ENCODE measurements around the gene MBNL1. TPM values are rescaled to one million over a fixed set of nuclear protein-coding genes. Genes with fewer than 3 reads are reported as not detected.

MBNL1 gene, protein sequence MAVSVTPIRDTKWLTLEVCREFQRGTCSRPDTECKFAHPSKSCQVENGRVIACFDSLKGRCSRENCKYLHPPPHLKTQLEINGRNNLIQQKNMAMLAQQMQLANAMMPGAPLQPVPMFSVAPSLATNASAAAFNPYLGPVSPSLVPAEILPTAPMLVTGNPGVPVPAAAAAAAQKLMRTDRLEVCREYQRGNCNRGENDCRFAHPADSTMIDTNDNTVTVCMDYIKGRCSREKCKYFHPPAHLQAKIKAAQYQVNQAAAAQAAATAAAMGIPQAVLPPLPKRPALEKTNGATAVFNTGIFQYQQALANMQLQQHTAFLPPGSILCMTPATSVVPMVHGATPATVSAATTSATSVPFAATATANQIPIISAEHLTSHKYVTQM
- 100 to 1,000 TPM; 353 to 653 (median 495) TPM for total RNA-seq

DNA sequence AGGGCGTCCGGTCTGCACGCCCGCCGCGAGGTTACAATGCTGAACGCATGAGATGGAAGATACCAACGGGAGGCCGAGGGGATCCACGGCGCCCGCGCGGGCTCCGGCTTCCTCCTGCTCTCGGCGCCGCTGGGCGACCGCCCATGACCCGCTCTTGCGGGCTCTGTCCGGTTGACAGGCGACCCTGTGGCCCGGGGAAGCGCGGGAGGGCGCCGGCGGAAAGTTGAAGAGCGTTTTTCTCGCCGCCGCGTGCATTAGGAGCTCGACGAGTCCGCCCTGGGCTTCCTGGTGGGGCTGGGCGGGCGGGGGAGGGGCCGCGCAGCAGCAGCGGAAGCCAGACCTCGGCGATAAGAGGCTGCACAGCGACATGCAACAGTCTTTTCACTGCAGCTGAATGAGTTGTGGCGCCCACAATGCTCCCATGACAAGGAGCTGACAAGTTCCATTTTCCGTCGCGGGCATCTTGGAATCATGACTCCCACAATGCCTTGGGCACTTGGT is at the start of gene MBNL1:
Gene MBNL1 (plus strand): TSS at position 375 of the 501 bp plus-strand sequence. CDS start 31,265 bp downstream, outside the sequence.
- Histone ChIP-seq H3K9me3 (no peaks in the 10 kb centered on the region), H3K36me3 (no peaks in the 10 kb centered on the region), H3K27ac (peak within 1 kb of the TSS; percentile 99 to 100 (median 99)), H3K4me1 (peaks cover 4 to 57% (median 43%) of the 10 kb centered on the region in 4 donors), H3K27me3 (no peaks in the 10 kb centered on the region), H3K4me3 (peak within 1 kb of the TSS; percentile 79 to 93 (median 89))
- peak; percentile 64 to 82 for DNase-seq (ENCODE audit: low spot score in 2 of 2)
- TF ChIP-seq, protein P1, sequence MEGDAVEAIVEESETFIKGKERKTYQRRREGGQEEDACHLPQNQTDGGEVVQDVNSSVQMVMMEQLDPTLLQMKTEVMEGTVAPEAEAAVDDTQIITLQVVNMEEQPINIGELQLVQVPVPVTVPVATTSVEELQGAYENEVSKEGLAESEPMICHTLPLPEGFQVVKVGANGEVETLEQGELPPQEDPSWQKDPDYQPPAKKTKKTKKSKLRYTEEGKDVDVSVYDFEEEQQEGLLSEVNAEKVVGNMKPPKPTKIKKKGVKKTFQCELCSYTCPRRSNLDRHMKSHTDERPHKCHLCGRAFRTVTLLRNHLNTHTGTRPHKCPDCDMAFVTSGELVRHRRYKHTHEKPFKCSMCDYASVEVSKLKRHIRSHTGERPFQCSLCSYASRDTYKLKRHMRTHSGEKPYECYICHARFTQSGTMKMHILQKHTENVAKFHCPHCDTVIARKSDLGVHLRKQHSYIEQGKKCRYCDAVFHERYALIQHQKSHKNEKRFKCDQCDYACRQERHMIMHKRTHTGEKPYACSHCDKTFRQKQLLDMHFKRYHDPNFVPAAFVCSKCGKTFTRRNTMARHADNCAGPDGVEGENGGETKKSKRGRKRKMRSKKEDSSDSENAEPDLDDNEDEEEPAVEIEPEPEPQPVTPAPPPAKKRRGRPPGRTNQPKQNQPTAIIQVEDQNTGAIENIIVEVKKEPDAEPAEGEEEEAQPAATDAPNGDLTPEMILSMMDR (IDR thresholded peaks at IDR 0.05) = no peak
- TF ChIP-seq POLR2A (IDR thresholded peaks at IDR 0.05) = peak; percentile 57 to 64
- TF ChIP-seq EP300 (IDR thresholded peaks at IDR 0.05) = peak in 1 of 2 donors; percentile 92
- WGBS, 2 donors = 0 to 1% methylated on average over 10 to 22 of the region's 50 CpGs

DNA sequence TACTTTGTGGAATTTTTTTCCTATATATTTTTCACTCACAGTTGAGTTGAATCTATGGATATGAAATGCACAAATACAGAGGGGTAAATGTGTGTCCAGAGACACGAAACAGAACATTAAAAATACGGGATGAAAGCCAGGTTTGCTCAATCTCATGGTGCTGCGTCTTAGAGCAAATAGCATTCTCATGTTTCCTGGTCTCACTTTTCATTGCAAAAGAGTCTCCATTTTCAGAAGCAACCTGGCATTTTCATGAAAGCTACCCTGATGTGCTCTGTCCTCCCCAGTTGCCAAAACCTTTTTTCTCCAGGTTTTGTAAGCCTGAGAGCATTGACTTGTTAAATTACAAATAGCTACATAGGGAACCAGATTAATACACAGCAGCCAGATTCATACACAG is 49.5 kb upstream of the MBNL1 start:
- H3K36me3 ChIP-seq = no peaks in the 10 kb centered on the region
- 41 to 43% methylated on average over 3 of the region's 3 CpGs for WGBS, 2 donors
- TF ChIP-seq, protein P1 (IDR thresholded peaks at IDR 0.05) = no peak
- TF ChIP-seq POLR2A (IDR thresholded peaks at IDR 0.05) = no peak
- TF ChIP-seq EP300 (IDR thresholded peaks at IDR 0.05) = peak in 1 of 2 donors; percentile 17
- no peaks in the 10 kb centered on the region for H3K9me3 ChIP-seq
- H3K4me1 ChIP-seq = peaks cover 0 to 31% (median 12%) of the 10 kb centered on the region in 4 donors
- no peak overlapping the region for H3K4me3 ChIP-seq
- no peaks in the 10 kb centered on the region for H3K27me3 ChIP-seq
- no peak for DNase-seq (ENCODE audit: low spot score in 2 of 2)
- H3K27ac ChIP-seq = peak overlapping the region in 1 of 4 donors; percentile 25

DNA sequence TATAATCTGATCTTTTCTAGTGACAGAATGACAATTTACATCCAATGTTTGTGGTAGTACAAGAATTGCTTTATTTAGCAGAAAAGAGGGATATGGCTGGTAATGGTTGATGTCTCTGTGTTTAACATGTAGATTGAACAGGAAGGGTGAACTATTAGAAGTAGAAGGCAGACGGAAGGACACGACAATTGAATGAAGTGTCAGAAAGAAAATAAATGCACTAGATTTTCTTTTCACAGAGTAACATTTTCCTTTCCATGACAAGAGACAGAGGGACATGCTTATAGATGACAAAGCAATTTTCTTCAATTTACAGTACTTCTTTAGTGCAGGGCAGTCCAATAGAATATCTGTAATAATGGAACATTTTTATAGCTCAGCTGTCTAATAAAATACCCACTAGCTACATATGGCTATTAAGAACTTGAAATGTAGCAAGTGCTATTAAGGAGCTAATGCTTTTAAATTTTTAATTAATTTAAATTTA is 48.9 kb upstream of the MBNL1 start:
- Histone ChIP-seq H3K27ac (peak overlapping the region in 1 of 4 donors; percentile 25), H3K36me3 (no peaks in the 10 kb centered on the region), H3K4me1 (peaks cover 0 to 36% (median 12%) of the 10 kb centered on the region in 4 donors), H3K27me3 (no peaks in the 10 kb centered on the region), H3K9me3 (no peaks in the 10 kb centered on the region), H3K4me3 (no peak overlapping the region)
- DNase-seq (ENCODE audit: low spot score in 2 of 2) = no peak
- 50 to 53% methylated on average over 2 of the region's 2 CpGs for WGBS, 2 donors
- no peak for TF ChIP-seq POLR2A (IDR thresholded peaks at IDR 0.05)
- TF ChIP-seq, protein P1 (IDR thresholded peaks at IDR 0.05) = no peak
- no peak for TF ChIP-seq EP300 (IDR thresholded peaks at IDR 0.05)

DNA sequence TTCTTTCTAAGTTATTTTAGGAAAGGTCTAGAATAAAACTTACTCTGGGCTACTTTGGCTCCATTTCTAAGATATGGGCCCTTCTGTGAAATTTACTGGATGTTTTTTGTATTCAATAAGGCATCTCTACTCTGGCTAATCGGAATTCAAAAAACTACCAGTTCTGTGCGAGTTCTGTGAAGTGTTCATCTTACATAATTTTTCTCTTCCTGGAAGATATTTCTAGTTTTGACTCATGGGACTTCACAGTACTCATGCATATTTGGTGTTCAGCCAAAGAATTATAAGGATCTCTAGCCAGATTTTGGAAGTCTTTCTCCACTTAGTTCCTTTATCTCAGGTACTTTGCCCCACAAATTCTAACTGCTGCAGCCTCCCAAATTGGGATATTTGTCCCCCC is 46.4 kb upstream of the MBNL1 start:
- Histone ChIP-seq H3K9me3 (no peaks in the 10 kb centered on the region), H3K27ac (peak overlapping the region; percentile 18 to 79 (median 45)), H3K4me3 (no peak overlapping the region), H3K4me1 (peaks cover 0 to 48% (median 12%) of the 10 kb centered on the region in 4 donors), H3K36me3 (no peaks in the 10 kb centered on the region), H3K27me3 (no peaks in the 10 kb centered on the region)
- 19 to 20% methylated on average over 2 of the region's 2 CpGs for WGBS, 2 donors
- no peak for DNase-seq (ENCODE audit: low spot score in 2 of 2)
- no peak for TF ChIP-seq POLR2A (IDR thresholded peaks at IDR 0.05)
- peak; percentile 31 to 72 for TF ChIP-seq EP300 (IDR thresholded peaks at IDR 0.05)
- TF ChIP-seq, protein P1 (IDR thresholded peaks at IDR 0.05) = no peak

DNA sequence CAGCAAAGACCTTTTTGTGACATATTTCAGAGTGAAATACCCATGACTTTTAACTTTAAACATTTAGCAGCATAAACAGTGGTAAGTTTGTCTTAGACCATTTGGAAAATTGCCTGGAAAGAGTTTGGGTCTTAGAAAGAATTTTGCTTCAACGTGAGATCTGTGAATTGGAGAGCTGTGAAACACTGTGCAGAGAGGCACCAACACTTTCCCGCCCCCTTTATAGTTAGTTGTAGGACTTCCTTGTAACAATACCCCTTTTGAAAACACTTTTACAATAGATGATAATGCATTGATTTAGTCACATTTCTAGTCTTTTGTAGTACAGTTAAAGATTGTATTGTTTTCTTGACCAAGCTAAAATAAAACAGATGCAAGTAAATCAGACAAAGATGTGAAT is 43.5 kb upstream of the MBNL1 start:
- DNase-seq (ENCODE audit: low spot score in 2 of 2) = no peak
- Histone ChIP-seq H3K27me3 (no peaks in the 10 kb centered on the region), H3K4me1 (peaks cover 0 to 34% (median 0%) of the 10 kb centered on the region in 4 donors), H3K9me3 (no peaks in the 10 kb centered on the region), H3K4me3 (no peak overlapping the region), H3K36me3 (no peaks in the 10 kb centered on the region), H3K27ac (no peak overlapping the region)
- WGBS, 2 donors = 28 to 39% methylated on average over 2 of the region's 2 CpGs
- TF ChIP-seq, protein P1 (IDR thresholded peaks at IDR 0.05) = no peak
- TF ChIP-seq EP300 (IDR thresholded peaks at IDR 0.05) = no peak
- no peak for TF ChIP-seq POLR2A (IDR thresholded peaks at IDR 0.05)

All from tibial nerve (tissue), 4 donors.